Gastroesophageal sphincter (tissue), 3 donors: Measurements from ENCODE around the gene SND1.

Source experiments
- POLR2AphosphoS5 ChIP-seq: sonication (generic); formaldehyde crosslinking; IDR thresholded peaks from one replicate; pipeline ENCODE4 v1.6.1; 2017; ENCODE audit warnings: antibody characterized with exemption
- TF ChIP-seq, protein P1 (sequence below), 4 experiments: fragments of 200-600 bp in 2 of 4; fragments of 450-650 bp in 2 of 4; sonication (generic) in 1 of 4; IDR thresholded peaks; one replicate each; pipeline ENCODE4 v1.5.1; 2017 to 2019; ENCODE audit warnings: antibody characterized with exemption in 4 of 4, mild to moderate bottlenecking in 2 of 4, moderate library complexity in 2 of 4

GRCh38 chr7:128041203-128041602 is 389.2 kb downstream of the SND1 start:
- TF ChIP-seq, protein P1, sequence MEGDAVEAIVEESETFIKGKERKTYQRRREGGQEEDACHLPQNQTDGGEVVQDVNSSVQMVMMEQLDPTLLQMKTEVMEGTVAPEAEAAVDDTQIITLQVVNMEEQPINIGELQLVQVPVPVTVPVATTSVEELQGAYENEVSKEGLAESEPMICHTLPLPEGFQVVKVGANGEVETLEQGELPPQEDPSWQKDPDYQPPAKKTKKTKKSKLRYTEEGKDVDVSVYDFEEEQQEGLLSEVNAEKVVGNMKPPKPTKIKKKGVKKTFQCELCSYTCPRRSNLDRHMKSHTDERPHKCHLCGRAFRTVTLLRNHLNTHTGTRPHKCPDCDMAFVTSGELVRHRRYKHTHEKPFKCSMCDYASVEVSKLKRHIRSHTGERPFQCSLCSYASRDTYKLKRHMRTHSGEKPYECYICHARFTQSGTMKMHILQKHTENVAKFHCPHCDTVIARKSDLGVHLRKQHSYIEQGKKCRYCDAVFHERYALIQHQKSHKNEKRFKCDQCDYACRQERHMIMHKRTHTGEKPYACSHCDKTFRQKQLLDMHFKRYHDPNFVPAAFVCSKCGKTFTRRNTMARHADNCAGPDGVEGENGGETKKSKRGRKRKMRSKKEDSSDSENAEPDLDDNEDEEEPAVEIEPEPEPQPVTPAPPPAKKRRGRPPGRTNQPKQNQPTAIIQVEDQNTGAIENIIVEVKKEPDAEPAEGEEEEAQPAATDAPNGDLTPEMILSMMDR (IDR thresholded peaks at IDR 0.05): no peak
- TF ChIP-seq POLR2AphosphoS5: no peak
